Upper lobe of left lung (tissue), 4 donors: ENCODE measurements around the gene DSCAM.

ENCODE experiments used
- EP300 ChIP-seq, 4 donors: sonication (generic); formaldehyde crosslinking; IDR thresholded peaks; one replicate each; pipeline ENCODE4 v1.5.1; 2017; ENCODE audit warnings: antibody characterized with exemption in 4 of 4, control low read depth in 2 of 4
- POLR2A ChIP-seq, 4 donors: fragments of 450-650 bp; IDR thresholded peaks; one replicate each; pipeline ENCODE4 v1.5.1; 2016 to 2017; ENCODE audit warnings: antibody characterized with exemption in 4 of 4, mild to moderate bottlenecking in 2 of 4
- TF ChIP-seq, protein P1 (sequence below), 6 experiments: fragments of 450-650 bp in 4 of 6; fragments of 200-600 bp in 2 of 6; sonication (generic) in 2 of 6; IDR thresholded peaks; one replicate each; pipeline ENCODE4 v1.5.1; 2016 to 2019; ENCODE audit warnings: antibody characterized with exemption in 6 of 6

DNA sequence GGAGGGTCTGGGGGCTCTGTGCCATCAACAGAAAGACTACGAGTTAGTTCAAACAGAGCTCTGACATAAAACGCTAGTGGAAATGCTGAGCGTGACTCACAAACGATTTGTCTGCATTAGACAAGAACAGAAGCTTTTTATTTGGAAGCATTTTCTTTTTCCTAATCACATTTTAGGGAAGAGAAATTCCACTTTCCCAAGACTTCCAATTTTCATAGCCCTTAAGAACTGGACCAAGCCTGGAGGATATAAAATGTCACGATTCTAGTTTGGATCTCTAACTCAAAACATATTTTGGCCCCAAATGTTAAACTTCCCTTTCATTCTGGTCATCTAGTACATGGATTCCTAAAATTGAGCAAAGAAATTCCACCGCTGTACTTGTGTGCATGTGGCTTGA is 659.7 kb downstream of the DSCAM start:
- TF ChIP-seq, protein P1, sequence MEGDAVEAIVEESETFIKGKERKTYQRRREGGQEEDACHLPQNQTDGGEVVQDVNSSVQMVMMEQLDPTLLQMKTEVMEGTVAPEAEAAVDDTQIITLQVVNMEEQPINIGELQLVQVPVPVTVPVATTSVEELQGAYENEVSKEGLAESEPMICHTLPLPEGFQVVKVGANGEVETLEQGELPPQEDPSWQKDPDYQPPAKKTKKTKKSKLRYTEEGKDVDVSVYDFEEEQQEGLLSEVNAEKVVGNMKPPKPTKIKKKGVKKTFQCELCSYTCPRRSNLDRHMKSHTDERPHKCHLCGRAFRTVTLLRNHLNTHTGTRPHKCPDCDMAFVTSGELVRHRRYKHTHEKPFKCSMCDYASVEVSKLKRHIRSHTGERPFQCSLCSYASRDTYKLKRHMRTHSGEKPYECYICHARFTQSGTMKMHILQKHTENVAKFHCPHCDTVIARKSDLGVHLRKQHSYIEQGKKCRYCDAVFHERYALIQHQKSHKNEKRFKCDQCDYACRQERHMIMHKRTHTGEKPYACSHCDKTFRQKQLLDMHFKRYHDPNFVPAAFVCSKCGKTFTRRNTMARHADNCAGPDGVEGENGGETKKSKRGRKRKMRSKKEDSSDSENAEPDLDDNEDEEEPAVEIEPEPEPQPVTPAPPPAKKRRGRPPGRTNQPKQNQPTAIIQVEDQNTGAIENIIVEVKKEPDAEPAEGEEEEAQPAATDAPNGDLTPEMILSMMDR (IDR thresholded peaks at IDR 0.05) = no peak
- TF ChIP-seq EP300 (IDR thresholded peaks at IDR 0.05) (no peak), POLR2A (IDR thresholded peaks at IDR 0.05) (no peak)
